Body of pancreas (tissue), 4 donors: ENCODE data around the gene ANO4.

ENCODE experiments used
- POLR2A ChIP-seq, 3 donors: fragments of 450-650 bp; IDR thresholded peaks; one replicate each; pipeline ENCODE4 v1.6.1; 2016; ENCODE audit warnings: antibody characterized with exemption in 3 of 3, mild to moderate bottlenecking in 2 of 3
- TF ChIP-seq, protein P1 (sequence below), 7 experiments: fragments of 450-650 bp in 4 of 7; fragments of 200-600 bp in 3 of 7; sonication (generic) in 3 of 7; IDR thresholded peaks; one replicate each; pipeline ENCODE4 v1.5.1; 2016 to 2019; ENCODE audit warnings: antibody characterized with exemption in 7 of 7

DNA sequence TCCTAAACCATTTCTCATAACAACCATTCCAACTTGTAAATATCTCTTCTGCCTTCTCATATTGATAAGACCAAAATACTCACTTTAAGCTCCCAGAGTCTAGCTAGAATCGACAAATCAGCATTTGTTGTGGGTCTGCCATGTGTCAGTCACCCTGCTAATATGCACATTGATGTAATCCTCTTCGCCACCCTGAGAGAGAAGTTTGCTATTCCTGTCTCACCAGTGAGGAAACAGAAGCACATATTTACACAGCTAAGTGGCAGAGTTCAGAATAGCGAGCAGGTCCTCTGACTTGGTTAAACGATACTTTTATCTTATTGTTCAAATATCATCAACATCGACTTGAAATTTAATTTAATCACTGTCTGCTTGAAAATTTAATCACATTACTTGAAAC, 142.1 kb downstream of the ANO4 start:
- TF ChIP-seq, protein P1, sequence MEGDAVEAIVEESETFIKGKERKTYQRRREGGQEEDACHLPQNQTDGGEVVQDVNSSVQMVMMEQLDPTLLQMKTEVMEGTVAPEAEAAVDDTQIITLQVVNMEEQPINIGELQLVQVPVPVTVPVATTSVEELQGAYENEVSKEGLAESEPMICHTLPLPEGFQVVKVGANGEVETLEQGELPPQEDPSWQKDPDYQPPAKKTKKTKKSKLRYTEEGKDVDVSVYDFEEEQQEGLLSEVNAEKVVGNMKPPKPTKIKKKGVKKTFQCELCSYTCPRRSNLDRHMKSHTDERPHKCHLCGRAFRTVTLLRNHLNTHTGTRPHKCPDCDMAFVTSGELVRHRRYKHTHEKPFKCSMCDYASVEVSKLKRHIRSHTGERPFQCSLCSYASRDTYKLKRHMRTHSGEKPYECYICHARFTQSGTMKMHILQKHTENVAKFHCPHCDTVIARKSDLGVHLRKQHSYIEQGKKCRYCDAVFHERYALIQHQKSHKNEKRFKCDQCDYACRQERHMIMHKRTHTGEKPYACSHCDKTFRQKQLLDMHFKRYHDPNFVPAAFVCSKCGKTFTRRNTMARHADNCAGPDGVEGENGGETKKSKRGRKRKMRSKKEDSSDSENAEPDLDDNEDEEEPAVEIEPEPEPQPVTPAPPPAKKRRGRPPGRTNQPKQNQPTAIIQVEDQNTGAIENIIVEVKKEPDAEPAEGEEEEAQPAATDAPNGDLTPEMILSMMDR (IDR thresholded peaks at IDR 0.05): no peak
- no peak for TF ChIP-seq POLR2A (IDR thresholded peaks at IDR 0.05)
